ENCODE measurements around the gene GPATCH2L.

DNA sequence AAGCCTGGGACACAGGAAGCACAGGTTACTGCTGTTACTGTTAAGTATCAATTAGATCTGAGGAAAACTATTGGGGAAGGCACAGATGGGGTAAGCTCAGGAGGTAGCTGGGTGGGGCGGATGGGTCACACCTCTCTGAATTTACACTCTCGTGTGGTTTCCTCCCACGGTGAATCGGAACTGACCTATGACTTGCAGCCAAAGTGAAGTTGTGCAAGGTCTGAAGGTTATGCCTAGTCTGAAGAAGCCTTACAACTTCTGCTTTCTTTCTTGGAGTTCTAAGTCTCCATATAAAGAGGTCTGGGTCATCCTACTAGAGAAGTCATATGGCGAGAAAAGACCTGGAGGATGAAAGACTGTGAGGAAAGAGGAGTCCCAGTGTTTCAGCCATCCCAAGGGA, 25.6 kb upstream of the GPATCH2L start:
- TF ChIP-seq, protein P1, sequence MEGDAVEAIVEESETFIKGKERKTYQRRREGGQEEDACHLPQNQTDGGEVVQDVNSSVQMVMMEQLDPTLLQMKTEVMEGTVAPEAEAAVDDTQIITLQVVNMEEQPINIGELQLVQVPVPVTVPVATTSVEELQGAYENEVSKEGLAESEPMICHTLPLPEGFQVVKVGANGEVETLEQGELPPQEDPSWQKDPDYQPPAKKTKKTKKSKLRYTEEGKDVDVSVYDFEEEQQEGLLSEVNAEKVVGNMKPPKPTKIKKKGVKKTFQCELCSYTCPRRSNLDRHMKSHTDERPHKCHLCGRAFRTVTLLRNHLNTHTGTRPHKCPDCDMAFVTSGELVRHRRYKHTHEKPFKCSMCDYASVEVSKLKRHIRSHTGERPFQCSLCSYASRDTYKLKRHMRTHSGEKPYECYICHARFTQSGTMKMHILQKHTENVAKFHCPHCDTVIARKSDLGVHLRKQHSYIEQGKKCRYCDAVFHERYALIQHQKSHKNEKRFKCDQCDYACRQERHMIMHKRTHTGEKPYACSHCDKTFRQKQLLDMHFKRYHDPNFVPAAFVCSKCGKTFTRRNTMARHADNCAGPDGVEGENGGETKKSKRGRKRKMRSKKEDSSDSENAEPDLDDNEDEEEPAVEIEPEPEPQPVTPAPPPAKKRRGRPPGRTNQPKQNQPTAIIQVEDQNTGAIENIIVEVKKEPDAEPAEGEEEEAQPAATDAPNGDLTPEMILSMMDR (IDR thresholded peaks at IDR 0.05; ENCODE audit: low read length), result no peak
- TF ChIP-seq EZH2 (IDR thresholded peaks at IDR 0.05; ENCODE audit: borderline replicate concordance, low read length), result no peak

All from OCI-LY1 (cell line).